Activated gamma-delta T cell treated with anti-CD3 and anti-CD28 coated beads, Interleukin-2, amount 50 U/mL, for 16 hours (primary cell): Measurements from ENCODE around the gene ZNF560.
A peak's percentile ranks its signal among the peaks of the same experiment; 100 is the strongest.
"Not testable (repeated sequence)": the region's sequence is repeated elsewhere in the genome, so short reads cannot be mapped to it uniquely, and the experiment has no call there.

Experiments
- DNase-seq: peaks from one replicate; pipeline ENCODE4 v3.0.0-alpha.2; 2020; ENCODE audit warnings: low read depth

ZNF560 gene

DNA sequence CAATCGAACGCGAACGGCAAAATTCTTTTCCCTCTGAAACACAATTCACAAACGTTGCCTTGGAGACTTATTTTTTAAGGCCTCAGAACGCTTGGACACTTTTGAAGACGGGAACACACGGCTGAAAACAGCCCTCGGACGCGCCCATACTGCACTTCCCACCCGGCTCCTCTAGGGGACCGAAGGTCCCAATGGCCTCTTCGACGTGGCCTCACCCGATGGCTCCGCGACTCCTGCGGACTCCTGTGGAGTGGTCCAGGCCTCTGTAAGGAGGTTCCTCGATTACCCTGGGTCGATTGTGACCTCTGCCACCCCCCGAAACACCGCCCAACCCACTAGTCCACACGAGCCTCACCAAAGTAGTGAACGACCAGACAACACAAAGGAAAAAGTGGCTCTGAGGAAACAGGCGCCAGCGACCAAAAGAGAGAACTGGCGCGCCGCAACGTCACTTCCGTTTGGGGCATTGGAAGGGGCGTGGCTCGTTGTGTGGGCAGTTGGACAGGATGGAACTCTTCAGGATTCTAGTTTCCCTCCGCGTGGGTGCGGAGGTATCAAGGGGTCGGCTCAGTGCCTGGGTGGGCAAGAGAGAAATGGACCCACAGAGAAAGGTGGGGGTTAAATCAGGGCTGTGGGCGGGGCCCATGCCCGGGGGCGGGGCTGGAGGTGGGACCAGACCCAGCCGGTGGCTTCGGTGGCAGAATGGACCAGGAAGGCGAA lies at the start of gene ZNF560:
Gene ZNF560 (minus strand): TSS at position 434 of the 720 bp plus-strand sequence. CDS start 23,303 bp downstream, outside the sequence.
- no peak for DNase-seq

DNA sequence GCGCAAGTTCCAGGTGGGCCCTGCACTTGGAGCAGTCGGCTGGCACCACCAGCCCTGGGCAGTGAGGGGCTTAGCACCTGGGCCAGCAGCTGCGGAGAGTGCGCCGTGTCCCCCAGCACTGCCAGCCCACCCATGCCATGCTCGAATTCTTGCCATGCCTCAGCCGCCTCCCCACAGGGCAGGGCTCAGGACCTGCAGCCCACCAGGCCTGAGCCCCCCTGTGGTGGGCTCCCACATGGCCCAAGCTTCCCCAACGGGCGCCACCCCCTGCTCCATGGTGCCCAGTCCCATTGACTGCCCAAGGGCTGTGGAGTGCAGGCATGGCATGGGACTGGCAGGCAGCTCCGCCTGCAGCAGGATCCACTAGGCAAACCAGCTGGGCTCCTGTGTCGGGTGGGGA lies 49.5 kb upstream of the ZNF560 start:
- no peak for DNase-seq

DNA sequence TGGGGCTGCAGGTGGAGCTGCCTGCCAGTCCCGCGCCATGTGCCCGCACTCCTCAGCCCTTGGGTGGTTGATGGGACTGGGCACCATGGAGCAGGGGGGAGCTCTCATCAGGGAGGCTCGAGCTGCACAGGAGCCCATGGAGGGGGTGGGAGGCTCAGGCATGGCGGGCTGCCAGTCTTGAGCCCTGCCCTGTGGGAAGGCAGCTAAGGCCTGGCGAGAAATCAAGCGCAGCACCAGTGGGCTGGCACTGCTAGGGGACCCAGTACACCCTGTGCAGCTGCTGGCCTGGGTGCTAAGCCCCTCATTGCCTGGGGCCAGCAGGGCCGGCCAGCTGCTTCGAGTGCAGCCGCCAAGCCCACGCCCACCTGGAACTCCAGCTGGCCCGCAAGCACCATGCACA lies 42.9 kb upstream of the ZNF560 start:
- DNase-seq: not testable (repeated sequence)

DNA sequence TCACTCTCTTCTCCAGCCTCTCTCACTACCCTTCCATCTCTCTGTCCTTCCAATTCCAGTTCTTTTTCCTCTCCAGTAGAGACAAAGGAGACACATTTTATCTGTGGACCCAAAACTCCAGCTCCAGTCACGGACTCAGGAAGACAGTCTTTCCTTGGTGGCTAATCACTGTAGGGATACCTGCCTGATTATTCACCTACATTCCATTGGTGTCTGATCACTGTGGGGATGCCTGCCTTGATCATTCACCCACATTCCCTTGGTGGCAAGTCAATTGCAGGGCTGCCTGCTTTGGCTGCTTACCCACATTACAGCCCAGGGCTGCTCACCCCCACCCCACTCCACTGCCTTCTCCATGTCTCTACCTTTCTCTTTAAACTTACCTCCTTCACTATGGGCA lies 41.5 kb upstream of the ZNF560 start:
- not testable (repeated sequence) for DNase-seq

DNA sequence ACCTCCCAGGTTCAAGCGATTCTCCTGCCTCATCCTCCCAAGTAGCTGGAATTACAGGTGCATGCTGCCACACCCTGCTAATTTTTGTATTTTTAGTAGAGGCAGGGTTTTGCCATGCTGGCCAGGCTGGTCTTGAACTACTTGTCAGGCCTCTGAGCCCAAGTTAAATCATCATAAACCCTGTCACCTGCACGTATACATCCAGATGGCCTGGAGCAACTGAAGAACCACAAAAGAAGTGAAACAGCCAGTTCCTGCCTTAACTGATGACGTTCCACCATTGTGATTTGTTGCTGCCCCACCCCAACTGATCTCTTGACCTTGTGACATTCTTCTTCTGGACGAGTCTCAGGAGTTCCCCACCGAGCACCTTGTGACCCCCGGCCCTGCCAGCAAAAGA lies 40.8 kb upstream of the ZNF560 start:
- DNase-seq: not testable (repeated sequence)

DNA sequence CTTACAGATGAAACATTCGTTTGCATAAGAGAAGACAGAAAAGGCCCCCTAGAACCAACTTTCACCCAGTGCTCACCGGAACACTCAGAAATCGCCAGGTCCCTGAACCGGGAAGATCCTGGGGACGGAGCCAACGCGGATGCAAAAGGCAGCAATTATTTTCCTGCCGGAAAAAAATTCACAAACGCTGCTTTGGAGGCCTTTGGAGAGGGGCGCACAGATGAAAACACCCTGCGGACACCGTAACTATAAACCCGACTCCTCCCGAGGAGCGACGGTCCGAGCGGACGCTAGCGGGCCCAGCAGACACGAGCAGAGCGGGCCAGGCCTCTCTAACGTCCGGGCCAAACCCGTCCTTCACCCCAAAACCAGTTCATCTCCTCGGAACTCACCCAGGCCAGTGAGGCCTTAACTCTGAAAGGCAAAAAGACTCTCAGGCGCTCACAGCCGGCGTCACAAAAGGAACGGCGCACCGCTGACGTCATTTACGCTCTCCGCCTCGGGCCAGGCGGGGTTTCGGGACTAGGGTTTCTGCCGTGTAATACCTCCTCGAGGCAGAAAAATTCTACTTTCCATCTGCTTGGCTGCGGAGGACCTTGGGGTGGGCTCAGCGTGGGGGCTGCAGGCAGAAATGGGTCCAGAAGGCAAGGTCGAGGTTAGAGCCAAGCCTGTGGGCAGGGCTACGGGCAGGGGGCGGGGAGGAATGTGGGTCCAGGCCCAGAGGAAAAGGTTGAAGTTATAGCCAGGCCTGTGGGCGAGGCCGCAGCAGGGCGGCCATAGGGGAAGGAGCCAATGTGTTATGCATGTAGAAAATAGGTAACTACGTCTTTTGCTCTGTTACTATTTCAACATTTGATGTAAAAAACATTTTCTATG lies 40.0 kb upstream of the ZNF560 start, which contains the start of gene ZNF426:
Gene ZNF426 (minus strand): TSS at position 463 of the 876 bp plus-strand sequence. CDS start 2,413 bp downstream, outside the sequence.
- peak; percentile 69 for DNase-seq

DNA sequence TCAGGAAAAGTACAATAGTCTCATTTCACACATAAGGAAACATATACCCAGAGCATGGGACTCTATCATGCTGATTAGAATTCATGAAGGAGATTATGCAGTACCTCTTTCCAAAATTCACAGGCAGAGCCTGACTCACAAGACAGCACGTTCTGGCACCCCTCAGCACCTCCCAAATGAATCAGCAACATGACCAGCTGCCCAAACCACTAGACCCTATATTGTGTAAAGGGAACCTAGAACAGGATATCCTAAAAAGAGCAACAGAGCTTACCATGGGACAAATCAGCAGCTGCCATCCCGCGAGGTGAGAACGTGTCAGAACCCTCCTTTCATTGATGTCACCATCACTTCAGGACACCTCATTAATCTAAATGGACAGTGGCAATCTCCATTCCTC lies 37.5 kb upstream of the ZNF560 start:
- DNase-seq: no peak

DNA sequence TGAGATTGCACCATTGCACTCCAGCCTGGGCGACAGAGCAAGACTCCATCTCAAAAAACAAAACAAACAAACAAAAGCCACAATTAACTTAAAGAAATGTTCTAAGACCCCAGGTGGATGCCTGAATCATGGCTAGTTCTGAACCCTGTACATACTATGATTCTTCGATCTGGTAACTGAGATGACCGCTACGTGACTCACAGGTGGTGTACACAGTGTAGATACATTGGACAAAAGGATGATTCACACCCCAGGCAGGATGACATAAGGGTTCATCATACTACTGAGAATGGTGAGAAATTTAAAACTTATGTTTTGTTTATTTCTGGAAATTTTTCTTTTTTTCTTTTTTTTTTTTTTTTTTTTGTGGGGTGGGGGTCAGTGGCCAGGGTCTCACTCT lies 33.5 kb upstream of the ZNF560 start:
- no peak for DNase-seq

DNA sequence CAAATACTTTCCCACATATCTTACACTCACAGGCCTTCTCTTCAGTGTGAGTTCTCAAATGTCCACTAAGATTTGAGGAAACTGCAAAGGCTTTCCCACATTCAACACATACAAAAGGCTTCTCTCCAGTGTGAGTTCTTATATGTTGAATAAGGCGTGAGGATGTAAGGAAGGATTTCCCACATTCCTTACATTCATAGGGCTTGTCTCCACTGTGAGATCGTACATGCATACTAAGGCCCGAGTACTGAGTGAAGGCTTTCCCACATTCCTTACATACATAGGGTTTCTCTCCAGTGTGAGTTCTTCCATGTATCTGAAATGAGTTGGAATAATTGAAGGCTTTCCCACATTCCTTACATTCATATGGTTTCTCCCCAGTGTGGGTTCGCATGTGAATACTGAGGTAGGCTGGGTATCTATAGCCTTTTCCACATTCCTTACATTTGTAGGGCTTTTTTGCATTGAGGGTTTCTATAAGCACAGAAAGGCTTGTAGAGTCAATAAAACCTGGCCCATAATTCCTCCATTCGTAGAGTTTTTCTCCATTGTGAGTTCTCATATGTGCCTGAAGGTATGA lies 30.4 kb upstream of the ZNF560 start:
- no peak for DNase-seq

DNA sequence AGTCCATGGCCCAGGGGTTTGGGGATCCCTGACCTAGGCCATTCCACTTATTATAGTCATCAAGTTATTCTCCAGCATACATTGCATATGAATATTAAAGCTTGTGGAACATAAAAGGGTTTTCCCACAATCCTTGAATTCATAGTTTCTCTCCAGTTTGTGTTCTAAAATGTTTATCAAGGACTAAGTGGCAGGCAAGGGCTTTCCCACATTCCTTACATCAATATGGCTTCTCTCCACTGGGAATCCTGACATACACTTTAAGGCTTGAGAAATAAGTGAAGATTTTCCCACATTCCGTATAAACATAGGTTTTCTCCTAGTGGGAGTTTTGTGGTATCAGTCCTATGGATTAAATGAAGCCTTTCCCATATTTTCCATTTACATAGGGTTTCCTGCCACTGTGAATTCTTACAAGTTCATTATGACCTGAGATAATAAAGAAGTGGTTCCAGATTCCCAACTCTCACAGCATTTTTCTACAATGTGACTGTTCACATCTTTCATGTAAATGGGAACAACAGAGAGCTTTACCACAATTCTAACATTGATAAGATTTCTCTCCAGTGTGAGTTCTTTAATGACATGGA lies 25.6 kb upstream of the ZNF560 start:
- DNase-seq: no peak

DNA sequence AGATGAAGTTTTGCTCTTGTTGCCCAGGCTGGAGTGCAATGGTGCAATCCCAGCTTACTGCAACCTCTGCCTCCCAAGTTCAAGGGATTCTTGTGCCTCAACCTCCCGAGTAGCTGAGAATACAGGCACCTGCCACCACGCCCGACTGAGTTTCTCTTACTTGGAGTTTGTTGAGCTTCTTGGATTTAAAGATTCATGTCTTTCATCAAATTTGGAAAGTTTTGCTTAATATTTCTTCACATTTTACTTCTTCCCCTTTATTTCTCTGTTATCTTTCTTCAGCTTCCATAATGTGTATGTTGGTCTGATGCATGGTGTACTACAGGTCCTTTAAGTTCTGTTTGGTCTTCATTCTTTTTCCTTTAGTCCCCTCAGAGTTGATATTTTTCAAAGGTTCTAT lies 8.9 kb upstream of the ZNF560 start:
- no peak for DNase-seq

DNA sequence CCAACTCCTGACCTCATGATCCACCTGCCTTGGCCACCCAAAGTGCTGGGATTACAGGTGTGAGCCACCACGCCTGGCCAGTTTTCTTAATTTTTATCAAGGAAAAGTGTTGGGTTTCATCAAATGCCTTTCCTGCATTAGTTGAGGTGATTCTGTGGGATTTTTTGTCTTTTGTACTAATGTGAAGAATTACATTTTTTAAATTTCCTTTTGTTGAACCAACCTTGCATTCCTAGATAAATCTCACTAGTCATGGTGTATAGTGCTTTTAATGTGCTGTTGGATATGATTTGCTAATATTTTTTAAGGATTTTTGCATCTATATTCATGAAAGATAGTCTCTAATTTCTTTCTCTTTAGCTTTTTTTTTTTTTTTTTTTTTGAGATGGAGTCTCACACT lies 2.4 kb upstream of the ZNF560 start:
- no peak for DNase-seq

DNA sequence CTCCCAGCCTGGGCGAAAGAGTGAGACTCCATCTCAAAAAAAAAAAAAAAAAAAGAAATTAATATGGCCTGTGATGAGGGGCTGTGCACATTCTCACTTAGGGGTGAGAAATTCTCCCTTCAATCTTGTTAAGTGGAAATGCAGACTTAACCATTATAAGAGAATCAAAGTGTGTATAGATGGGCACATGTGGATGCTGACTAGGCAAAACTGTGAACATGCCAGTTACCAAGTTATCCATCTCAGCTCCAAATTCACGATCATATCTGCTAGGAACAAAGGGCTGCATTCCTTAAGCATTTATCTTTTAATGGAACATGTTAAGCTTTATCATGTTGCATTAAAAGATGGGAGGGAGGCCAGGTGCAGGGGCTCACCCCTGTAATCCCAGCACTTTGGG lies 4.3 kb downstream of the ZNF560 start:
- DNase-seq: no peak

DNA sequence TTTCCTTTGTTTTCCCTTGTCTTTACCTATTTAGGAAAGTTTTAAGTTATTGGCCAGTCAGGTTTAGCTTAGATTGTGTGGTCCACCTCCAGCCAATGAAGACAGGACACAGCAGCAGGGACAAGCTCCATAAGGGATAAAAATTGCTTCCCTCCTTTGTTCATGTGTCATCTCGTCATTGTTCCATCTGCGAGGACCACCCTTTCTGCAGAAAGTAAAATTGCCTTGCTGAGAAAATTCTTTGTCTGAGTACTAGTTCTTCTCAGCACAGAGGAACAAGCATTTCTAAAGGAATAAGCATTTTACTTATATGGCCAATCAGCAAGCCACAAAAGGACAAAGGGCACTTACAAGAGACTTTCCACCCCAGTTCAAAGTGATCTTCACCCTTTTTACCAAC lies 11.4 kb downstream of the ZNF560 start:
- DNase-seq: no peak

DNA sequence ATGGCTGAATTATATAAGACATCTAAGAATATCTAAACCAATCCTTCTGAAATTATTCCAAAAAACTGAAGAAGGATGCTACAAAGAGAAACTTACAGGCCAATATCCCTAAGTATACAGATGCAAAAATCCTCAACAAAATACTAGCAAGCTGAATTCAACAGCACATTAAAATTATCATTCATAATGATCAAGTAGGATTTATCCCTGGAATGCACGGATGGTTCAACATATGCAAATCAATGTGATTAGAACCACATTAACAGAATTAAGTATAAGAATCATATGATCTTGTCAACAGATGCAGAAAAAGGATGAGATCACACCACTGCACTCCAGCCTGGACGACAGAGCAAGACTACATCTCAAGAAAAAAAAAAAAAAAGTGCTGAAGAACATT lies 13.3 kb downstream of the ZNF560 start:
- no peak for DNase-seq

DNA sequence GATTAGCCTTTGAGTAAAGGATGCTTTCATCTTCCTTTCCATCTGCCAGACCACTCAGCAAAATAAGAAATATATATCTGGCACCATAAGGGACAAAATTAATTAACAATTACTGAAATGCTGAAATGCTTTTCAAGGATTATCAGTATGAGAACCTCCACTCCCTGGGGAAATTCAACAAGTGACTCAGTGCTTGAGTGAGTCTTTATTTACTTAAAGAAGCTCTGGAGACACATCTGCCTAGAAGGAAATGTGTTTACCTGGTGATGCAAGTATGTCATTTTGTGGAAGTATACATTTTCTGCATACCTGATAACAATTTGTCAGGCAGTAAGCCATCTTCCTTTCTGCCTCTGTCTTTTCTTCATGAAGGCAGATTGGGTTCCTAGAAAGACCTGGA lies 23.4 kb downstream of the ZNF560 start:
- no peak for DNase-seq

DNA sequence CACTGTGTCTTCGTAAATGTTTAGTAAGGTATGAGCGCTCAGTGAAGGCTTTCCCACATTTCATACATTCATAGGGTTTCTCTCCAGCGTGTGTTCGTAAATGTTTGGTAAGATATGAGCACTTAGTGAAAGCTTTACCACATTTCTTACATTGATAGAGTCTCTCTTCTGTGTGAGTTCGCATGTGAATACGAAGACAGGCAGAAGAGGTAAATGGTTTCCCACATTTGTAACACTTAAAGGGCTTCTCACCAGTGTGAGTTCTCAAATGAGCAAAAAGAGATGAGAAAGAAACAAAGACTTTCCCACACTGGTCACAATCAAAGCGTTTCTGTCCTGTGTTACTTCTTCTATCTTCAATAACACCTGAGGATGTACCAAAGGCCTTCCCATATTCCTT lies 31.3 kb downstream of the ZNF560 start:
- DNase-seq: no peak

DNA sequence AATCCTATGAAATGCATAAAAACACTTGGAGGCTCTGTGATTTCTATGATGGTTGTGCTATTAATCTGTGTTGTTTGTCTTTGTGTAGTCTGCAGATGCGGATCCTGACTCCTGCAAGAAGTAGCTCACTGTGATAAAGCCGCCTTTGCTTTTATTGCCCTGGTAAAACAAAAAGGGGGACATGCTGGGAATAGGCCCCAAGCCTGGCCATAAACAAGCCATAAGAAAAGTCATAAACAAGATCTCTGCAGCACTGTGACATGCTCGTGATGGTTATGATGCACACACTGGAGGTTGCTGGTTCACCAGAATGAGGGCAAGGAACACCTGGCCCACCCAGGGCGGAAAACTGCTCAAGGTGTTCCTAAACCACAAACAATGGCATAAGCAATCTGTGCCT lies 36.5 kb downstream of the ZNF560 start:
- DNase-seq: no peak

DNA sequence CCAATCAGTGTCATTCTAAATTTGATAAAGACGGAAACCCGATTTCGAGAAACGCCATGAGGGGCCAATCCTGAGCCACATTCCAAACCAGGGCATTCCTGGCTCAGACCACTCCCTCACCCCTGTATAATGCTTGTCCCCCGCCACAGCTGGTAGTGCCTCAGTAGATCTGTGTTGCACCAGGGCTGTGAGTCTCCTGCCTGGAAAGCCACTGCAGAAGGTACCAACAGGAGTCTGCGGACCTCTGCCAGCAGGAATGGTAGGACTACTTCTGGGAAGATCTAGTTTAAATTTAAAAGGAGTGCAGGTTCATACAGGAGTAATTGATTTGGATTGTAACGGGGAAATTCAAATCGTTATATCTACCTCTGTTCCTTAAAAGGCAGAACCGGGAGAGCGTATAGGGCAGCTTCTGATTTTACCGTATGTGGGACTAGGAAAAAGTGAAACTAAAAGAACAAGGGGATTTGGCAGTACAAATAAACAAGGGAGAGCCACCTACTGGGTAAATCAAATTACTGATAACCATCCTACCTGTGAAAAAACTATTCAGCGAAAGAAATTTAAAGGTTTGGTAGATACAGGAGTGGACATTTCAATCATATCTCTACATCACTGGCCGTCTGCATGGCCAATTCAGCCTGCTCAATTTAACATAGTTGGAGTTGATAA lies 42.3 kb downstream of the ZNF560 start:
- no peak for DNase-seq

DNA sequence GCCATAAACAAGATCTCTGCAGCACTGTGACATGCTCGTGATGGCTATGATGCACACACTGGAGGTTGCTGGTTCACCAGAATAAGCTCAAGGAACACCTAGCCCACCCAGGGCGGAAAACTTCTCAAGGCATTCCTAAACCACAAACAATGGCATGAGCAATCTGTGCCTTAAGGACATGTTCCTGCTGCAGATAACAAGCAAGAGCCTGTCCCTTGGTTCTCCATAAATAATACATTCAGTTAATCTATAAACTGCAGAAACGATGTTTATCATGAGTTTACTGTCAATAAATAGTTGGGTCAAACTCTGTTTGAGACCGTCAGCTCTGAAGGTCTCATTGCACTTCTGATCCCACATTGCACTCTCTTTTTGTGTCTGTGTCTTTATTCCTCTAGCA lies 44.5 kb downstream of the ZNF560 start:
- DNase-seq: no peak

DNA sequence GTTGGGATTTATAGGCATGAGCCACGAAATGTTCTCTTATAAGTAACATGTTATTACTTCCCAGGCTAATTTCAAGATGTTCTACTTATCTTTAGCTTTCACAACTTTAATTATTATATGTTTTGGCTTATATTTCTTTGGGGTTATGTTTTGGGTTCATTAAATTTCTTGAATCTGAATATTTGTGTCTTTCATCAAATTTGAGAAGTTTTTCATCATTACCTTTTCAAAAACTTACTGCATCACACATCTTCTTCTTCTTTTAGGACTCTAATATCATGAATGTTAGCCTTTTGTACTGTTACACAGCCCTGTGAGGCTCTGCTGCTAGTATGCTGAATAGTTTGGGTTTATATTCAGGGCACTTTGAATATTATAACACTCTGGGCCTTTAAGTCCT lies 53.4 kb downstream of the ZNF560 start:
- DNase-seq: no peak

DNA sequence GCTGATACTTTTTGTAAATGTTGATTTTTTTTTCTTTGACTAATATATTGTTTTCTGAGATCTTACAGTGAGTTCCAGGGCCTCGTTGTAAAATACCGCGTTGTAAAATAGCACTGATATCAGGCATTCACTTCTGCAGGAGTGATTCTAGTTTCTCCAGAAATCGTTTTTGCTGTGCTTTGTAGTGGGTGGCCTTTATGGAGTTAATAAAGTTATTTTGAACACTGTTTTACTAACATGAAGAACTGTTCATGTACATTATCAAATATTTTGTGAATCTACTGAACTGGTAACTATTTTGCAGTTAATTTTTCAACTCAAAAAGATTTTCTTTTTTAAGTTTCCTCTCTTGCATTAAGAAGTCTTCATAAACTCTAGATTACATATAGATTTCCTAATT lies 62.1 kb downstream of the ZNF560 start:
- no peak for DNase-seq
